ENCODE data around the gene ARFIP2.

DNA sequence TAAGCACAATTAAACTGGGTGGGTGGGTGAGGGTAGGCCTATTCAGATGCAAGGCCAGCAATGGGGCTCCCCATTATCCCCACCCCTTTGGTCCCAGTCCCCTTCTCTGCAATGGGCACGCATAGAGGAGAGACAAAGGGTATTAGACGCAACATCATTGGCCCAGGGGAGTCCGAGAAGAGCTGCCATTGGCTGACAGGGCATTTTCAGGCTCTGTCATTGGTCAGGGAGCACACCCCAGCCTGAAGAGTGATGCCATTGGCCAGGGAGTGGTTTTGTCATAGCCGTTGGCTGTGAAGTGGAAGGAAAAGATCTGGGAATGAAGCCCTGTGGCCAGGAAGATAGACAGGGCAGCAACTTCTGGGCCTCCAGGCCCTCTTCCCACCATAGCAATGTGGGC lies 4.6 kb downstream of the ARFIP2 start:
- no peak for TF ChIP-seq CTCF (IDR thresholded peaks at IDR 0.05; ENCODE audit: poor library complexity)
- TF ChIP-seq EZH2phosphoT487 (IDR thresholded peaks at IDR 0.05; ENCODE audit: low read depth, severe bottlenecking, unreplicated experiment) = no peak
- no peak for TF ChIP-seq EZH2 (IDR thresholded peaks at IDR 0.05; ENCODE audit: borderline replicate concordance)

All from hepatocyte (in vitro differentiated cells).